Breast epithelium (tissue), 4 donors: ENCODE results near the gene KLF15. TPM values are rescaled to one million over a fixed set of nuclear protein-coding genes. Genes with fewer than 3 reads are reported as not detected.

Experiments used
- DNase-seq, 2 donors: peaks; one replicate each; pipeline ENCODE4 v3.0.0-alpha.2; 2019; ENCODE audit warnings: low spot score in 2 of 2
- H3K27ac ChIP-seq, 2 donors: fragments of 200-600 bp; sonication (generic) in 1 of 2; one replicate each; pipeline ENCODE4 v1.5.1; 2016 to 2019; ENCODE audit warnings: mild to moderate bottlenecking in 1 of 2
- H3K27me3 ChIP-seq, 2 donors: fragments of 200-600 bp; sonication (generic) in 1 of 2; one replicate each; pipeline versions ENCODE4 v1.5.1 to v1.6.0; 2017 to 2019; ENCODE audit warnings: control low read depth in 1 of 2, mild to moderate bottlenecking in 1 of 2
- H3K36me3 ChIP-seq: fragments of 200-600 bp; one replicate; pipeline ENCODE4 v1.5.1; 2019
- H3K4me1 ChIP-seq, 2 donors: fragments of 200-600 bp; sonication (generic); one replicate each; pipeline ENCODE4 v1.5.1; 2016 to 2019; ENCODE audit warnings: control low read depth in 1 of 2
- H3K4me3 ChIP-seq, 3 donors: fragments of 200-600 bp; sonication (generic); 1 replicate in 2 of 3; 2 replicates in 1 of 3; pipeline ENCODE4 v1.5.1; 2016 to 2019; ENCODE audit warnings: mild to moderate bottlenecking in 3 of 3, moderate library complexity in 2 of 3
- H3K9me3 ChIP-seq, 2 donors: fragments of 200-600 bp; sonication (generic) in 1 of 2; one replicate each; pipeline ENCODE4 v1.5.1; 2016 to 2019; ENCODE audit warnings: control low read depth in 1 of 2
- POLR2A ChIP-seq: fragments of 450-650 bp; IDR thresholded peaks from one replicate; pipeline ENCODE4 v1.6.1; 2016; ENCODE audit warnings: antibody characterized with exemption, mild to moderate bottlenecking, moderate library complexity
- POLR2AphosphoS5 ChIP-seq, 3 donors: sonication (generic); formaldehyde crosslinking; IDR thresholded peaks; one replicate each; pipeline ENCODE4 v1.6.1; 2017; ENCODE audit warnings: antibody characterized with exemption in 3 of 3
- intact Hi-C: fragments of 100-400 bp; cut with DNase I; formaldehyde crosslinking; loops from one replicate; pipeline ENCODE4 v1.15.1; 2023; ENCODE audit warnings: low total_unique reads
- total RNA-seq, 3 donors: library from RNA; depleted of rRNA; stranded (reverse); fragments of >200 nt; gene quantifications; one replicate each; pipeline ENCODE4 v1.1.0, GENCODE V29; 2016
- TF ChIP-seq, protein P1 (sequence below), 3 donors: fragments of 450-650 bp; IDR thresholded peaks; one replicate each; pipeline ENCODE4 v1.5.1; 2016 to 2017; ENCODE audit warnings: antibody characterized with exemption in 3 of 3, mild to moderate bottlenecking in 3 of 3, moderate library complexity in 3 of 3

The KLF15 gene
- total RNA-seq, 3 donors from 2014 or later: 36.3 to 129 (median 44.2) TPM

DNA sequence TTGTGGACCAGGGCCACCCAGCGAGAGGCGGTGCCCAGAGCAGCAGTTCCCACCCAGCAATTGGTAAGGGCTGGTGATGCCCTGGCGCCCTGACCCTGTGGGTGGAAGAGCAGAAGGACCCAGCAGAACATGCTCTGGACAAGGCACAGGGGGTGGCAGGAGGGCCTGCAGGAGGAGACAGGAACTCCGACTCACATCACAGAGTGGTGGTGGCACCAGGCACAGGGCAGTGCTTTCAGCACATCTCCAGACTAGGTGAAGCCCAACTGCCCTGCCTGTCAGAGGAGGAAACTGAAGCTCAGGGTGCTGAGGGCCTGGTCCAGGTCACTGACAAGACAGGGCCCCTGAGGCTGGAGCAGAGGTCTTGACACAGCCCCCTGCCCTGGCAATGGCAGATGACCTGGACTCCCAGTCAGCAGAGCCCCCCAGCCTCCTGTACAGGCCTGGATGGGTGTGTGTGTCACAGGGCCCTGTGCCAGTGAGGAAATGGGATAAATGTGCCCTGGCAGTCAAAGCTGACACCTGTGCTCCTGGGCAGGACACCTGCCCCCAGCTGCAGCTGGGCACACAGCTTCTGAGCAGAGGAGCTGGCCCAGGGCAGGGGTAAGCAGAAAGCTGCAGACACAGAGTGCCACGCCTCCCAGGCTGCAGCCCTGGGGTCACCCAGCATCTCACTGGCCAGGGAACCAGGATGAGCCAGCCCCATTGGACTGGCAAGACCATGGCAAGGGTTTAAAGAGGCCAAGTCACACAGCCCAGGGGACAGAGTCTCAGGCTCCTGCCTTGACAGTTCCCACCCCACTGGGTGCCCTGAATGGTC lies 11.4 kb downstream of the KLF15 start:
- H3K4me1 ChIP-seq: no peaks in the 10 kb centered on the region
- H3K27ac ChIP-seq: no peak overlapping the region
- no peaks in the 10 kb centered on the region for H3K36me3 ChIP-seq
- peak in 1 of 2 donors; percentile 43 for DNase-seq
- intact Hi-C loops: no loop called here
- H3K27me3 ChIP-seq: no peaks in the 10 kb centered on the region
- no peaks in the 10 kb centered on the region for H3K9me3 ChIP-seq
- TF ChIP-seq, protein P1, sequence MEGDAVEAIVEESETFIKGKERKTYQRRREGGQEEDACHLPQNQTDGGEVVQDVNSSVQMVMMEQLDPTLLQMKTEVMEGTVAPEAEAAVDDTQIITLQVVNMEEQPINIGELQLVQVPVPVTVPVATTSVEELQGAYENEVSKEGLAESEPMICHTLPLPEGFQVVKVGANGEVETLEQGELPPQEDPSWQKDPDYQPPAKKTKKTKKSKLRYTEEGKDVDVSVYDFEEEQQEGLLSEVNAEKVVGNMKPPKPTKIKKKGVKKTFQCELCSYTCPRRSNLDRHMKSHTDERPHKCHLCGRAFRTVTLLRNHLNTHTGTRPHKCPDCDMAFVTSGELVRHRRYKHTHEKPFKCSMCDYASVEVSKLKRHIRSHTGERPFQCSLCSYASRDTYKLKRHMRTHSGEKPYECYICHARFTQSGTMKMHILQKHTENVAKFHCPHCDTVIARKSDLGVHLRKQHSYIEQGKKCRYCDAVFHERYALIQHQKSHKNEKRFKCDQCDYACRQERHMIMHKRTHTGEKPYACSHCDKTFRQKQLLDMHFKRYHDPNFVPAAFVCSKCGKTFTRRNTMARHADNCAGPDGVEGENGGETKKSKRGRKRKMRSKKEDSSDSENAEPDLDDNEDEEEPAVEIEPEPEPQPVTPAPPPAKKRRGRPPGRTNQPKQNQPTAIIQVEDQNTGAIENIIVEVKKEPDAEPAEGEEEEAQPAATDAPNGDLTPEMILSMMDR (IDR thresholded peaks at IDR 0.05): no peak
- TF ChIP-seq POLR2AphosphoS5 (IDR thresholded peaks at IDR 0.05) (no peak), POLR2A (no peak)
- H3K4me3 ChIP-seq: no peak overlapping the region

DNA sequence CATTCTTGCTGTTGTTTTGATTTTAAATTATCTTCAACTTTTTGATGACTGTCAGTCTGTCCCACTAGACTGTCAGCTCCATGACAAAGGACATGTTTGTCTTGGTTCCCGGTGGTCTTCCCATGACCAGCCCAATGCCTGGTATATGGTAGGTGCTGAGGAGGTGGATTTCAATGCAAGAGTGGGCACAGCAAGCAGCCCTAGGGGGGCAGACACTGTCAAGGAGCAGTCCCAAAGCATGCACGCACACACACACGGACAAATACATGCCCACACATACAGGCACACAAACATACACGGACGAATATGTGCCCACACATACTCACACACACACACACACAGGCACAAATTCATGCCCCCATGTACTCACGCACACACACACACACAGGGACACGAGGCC lies 12.0 kb downstream of the KLF15 start:
- no peaks in the 10 kb centered on the region for H3K27me3 ChIP-seq
- no peak for TF ChIP-seq POLR2AphosphoS5 (IDR thresholded peaks at IDR 0.05)
- TF ChIP-seq, protein P1 (IDR thresholded peaks at IDR 0.05): no peak
- no peak for TF ChIP-seq POLR2A
- DNase-seq: no peak
- no peaks in the 10 kb centered on the region for H3K36me3 ChIP-seq
- no peak overlapping the region for H3K27ac ChIP-seq
- H3K4me3 ChIP-seq: no peak overlapping the region
- no peaks in the 10 kb centered on the region for H3K4me1 ChIP-seq
- intact Hi-C loops: no loop called here
- no peaks in the 10 kb centered on the region for H3K9me3 ChIP-seq

DNA sequence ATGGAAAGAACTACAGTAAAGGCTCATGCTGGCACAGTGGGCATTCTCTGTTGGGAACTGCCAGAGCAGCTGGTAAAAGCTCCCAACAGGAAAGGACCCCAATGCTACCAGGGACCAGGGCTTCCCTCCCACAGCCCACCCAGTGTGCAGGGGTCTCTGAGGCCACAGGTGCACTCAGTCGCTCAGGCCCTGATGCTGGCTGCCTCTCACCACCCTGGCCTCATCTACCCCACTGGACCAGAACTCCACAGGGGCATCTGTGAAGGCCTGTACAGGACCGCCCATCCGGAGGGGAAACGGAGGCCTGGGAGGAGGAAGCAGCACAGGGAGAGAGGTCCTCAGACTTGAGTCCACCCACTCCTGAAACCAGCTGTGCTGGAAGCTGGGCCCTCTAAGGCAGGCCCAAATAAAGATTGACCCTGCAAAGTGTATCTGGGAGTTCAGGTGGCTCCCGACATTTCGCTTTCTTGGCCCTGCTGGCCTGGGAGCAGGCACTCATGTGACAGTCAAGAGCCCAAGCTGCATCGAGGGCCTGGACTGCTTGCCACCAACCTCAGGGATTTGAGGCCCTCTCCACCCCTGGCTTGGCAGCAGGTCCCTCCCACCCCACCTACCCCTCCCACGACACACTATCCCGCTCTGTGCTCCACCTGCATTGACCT lies 12.7 kb downstream of the KLF15 start:
- Histone ChIP-seq H3K9me3 (no peaks in the 10 kb centered on the region), H3K27ac (no peak overlapping the region), H3K27me3 (no peaks in the 10 kb centered on the region), H3K4me3 (no peak overlapping the region), H3K36me3 (no peaks in the 10 kb centered on the region), H3K4me1 (no peaks in the 10 kb centered on the region)
- intact Hi-C loops: no loop called here
- DNase-seq: peak in 1 of 2 donors; percentile 38
- TF ChIP-seq POLR2A (no peak), POLR2AphosphoS5 (IDR thresholded peaks at IDR 0.05) (no peak)
- TF ChIP-seq, protein P1 (IDR thresholded peaks at IDR 0.05): no peak

DNA sequence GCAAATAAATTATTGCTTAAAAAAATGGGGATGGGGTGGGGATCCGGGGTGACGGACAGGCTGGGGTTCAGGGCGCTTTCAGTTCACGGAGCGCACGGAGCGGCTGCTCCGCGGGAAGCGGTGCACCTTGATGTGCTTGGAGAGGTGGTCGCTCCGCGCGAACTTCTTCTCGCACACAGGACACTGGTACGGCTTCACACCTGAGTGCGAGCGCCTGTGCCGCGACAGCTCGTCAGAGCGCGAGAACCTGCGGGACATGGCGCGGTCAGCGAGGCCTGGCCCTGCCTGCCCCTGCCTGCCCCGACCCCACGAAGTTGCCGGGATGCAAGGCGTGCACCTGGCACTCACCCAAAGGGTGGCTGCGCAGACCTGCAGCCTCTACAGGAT lies 13.6 kb downstream of the KLF15 start:
- TF ChIP-seq, protein P1 (IDR thresholded peaks at IDR 0.05): no peak
- TF ChIP-seq POLR2AphosphoS5 (IDR thresholded peaks at IDR 0.05) (no peak), POLR2A (no peak)
- peak in 1 of 2 donors; percentile 44 for DNase-seq
- Histone ChIP-seq H3K36me3 (no peaks in the 10 kb centered on the region), H3K27me3 (no peaks in the 10 kb centered on the region), H3K4me1 (no peaks in the 10 kb centered on the region), H3K4me3 (no peak overlapping the region), H3K9me3 (no peaks in the 10 kb centered on the region), H3K27ac (no peak overlapping the region)
- intact Hi-C loops: no loop called here
